Endodermal cell (in vitro differentiated cells): ENCODE data around the gene JAKMIP1. TPM values are rescaled to one million over a fixed set of nuclear protein-coding genes. Genes with fewer than 3 reads are reported as not detected.

ENCODE experiments used
- DNase-seq: peaks from one replicate; pipeline ENCODE4 v3.0.0-alpha.2; 2017
- H3K27ac ChIP-seq: 2 replicates; pipeline ENCODE4 v1.5.1; 2013; ENCODE audit warnings: mild to moderate bottlenecking, low read depth, low read length, moderate library complexity
- H3K27me3 ChIP-seq: 2 replicates; pipeline ENCODE4 v1.6.1; 2013; ENCODE audit warnings: mild to moderate bottlenecking, low read length, moderate library complexity; ENCODE audit not compliant: insufficient read depth, control insufficient read depth, poor library complexity, severe bottlenecking
- H3K36me3 ChIP-seq: 2 replicates; pipeline ENCODE4 v1.7.0; 2013; ENCODE audit warnings: mild to moderate bottlenecking, low read length, moderate library complexity; ENCODE audit not compliant: control insufficient read depth, insufficient read depth
- H3K4me1 ChIP-seq: one replicate; pipeline ENCODE4 v1.7.0; 2013; ENCODE audit warnings: low read length; ENCODE audit not compliant: control insufficient read depth, insufficient read depth
- H3K4me3 ChIP-seq: 2 replicates; pipeline ENCODE4 v1.5.1; 2013; ENCODE audit warnings: mild to moderate bottlenecking, low read length, moderate library complexity
- H3K9ac ChIP-seq: 2 replicates; pipeline ENCODE4 v1.6.1; 2013; ENCODE audit warnings: mild to moderate bottlenecking, low read length, moderate library complexity; ENCODE audit not compliant: poor library complexity, severe bottlenecking; ENCODE audit errors: extremely low read depth
- H3K9me3 ChIP-seq: 2 replicates; pipeline ENCODE4 v1.6.1; 2013; ENCODE audit warnings: mild to moderate bottlenecking, low read length, moderate library complexity; ENCODE audit not compliant: control insufficient read depth
- H3K27ac Mint-ChIP-seq: 2 replicates; pipeline ENCODE4 v1.8.0; 2020; ENCODE audit warnings: mixed read lengths
- H3K27me3 Mint-ChIP-seq: 2 replicates; pipeline ENCODE4 v1.8.0; 2021; ENCODE audit warnings: mild to moderate bottlenecking, mixed read lengths; ENCODE audit not compliant: insufficient read depth
- H3K36me3 Mint-ChIP-seq: 2 replicates; pipeline ENCODE4 v1.8.0; 2020; ENCODE audit warnings: low read depth, mixed read lengths
- H3K4me1 Mint-ChIP-seq: 2 replicates; pipeline ENCODE4 v1.8.0; 2020; ENCODE audit warnings: mixed read lengths
- H3K4me3 Mint-ChIP-seq: 2 replicates; pipeline ENCODE4 v1.8.0; 2020; ENCODE audit warnings: mild to moderate bottlenecking, moderate library complexity, mixed read lengths
- H3K9me3 Mint-ChIP-seq: 2 replicates; pipeline ENCODE4 v1.8.0; 2020; ENCODE audit warnings: mild to moderate bottlenecking, mixed read lengths
- CTCF ChIP-seq: fragments of 200-600 bp; sonication (generic); conservative IDR thresholded peaks from 2 replicates; pipeline ENCODE4 v1.5.0; 2021; ENCODE audit warnings: antibody characterized with exemption, mild to moderate bottlenecking
- WGBS, 2 experiments: methylation state at CpG; one replicate each; pipeline versions ENCODE4 v1.1.5 to v1.1.7; 2013; ENCODE audit warnings: missing lambda C conversion rate in 2 of 2, mixed read lengths in 1 of 2; ENCODE audit not compliant: insufficient coverage in 1 of 2, insufficient read length in 1 of 2; 5-methylcytosine and 5-hydroxymethylcytosine counted together
- total RNA-seq, 2 donors: library from RNA; stranded (reverse); fragmentation: NEBNext Ultra II Directional in 1 of 2; extraction: Animal tissue kit (Norgen Biotek cat#: 25700) in 1 of 2; gene quantifications; 2 replicates in 1 of 2; 3 replicates in 1 of 2; pipeline ENCODE4 v1.2.1, GENCODE V29; 2021

The JAKMIP1 gene
- total RNA-seq, 2 donors from 2014 or later: 10.4 to 11.2 TPM

- Mint-ChIP-seq H3K27ac (no peak overlapping the region), H3K27me3 (no peaks in the 10 kb centered on the region), H3K9me3 (no peaks in the 10 kb centered on the region), H3K36me3 (peaks cover 18% of the 10 kb centered on the region), H3K4me3 (no peak overlapping the region), H3K4me1 (peaks cover 25% of the 10 kb centered on the region)
- Histone ChIP-seq H3K27me3 (no peaks in the 10 kb centered on the region), H3K4me1 (peaks cover 7% of the 10 kb centered on the region), H3K9me3 (no peaks in the 10 kb centered on the region), H3K4me3 (no peak overlapping the region), H3K36me3 (peaks cover 8% of the 10 kb centered on the region), H3K27ac (no peak overlapping the region), H3K9ac (no peak overlapping the region)
- no peak for TF ChIP-seq CTCF
- 90 to 93% methylated on average over 12 of the region's 12 CpGs for WGBS, 2 experiments
- DNase-seq: peak; percentile 17
Observed at GRCh38 chr4:6113641-6114040, 86.7 kb downstream of the JAKMIP1 start.

DNA sequence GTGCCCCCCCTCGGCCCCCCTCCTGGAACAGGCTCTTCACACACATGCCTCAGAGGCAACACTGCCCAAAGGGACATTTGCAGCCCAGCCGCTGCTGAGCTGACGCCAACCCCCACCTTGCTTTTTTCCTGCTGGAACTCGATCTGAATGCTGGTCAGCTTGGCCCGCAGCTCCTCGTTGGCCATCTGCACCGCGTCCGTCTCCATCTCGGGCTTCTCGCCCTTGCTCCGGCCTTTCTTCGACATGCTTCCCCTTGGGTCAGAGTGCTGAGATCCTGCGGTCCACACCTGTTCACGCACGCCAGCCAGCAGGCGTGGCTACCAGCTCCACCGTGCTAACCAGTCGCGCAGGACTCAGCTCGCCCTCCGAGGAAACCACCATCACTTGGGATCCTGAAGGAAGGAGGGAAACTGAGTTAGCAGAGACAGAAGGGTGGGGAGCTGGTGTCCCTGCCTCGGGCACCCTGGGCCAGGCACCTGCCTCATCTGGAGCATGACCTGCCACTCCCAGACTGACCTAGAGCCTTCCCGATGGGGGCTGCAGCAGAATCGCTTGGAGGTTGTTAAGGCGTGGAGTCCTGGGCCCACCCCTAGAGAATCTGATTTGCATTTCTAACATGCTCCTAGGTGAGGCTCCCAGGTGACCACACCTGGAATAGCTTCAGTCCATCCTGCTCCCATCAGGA is 87.6 kb downstream of the JAKMIP1 start:
- Histone ChIP-seq H3K4me3 (no peak overlapping the region), H3K36me3 (peaks cover 8% of the 10 kb centered on the region), H3K9ac (no peak overlapping the region), H3K9me3 (no peaks in the 10 kb centered on the region), H3K4me1 (peaks cover 3% of the 10 kb centered on the region), H3K27me3 (no peaks in the 10 kb centered on the region), H3K27ac (no peak overlapping the region)
- DNase-seq: peak; percentile 42
- no peak overlapping the region for H3K4me3 Mint-ChIP-seq
- H3K4me1 Mint-ChIP-seq: peaks cover 19% of the 10 kb centered on the region
- WGBS, 2 experiments: 93 to 97% methylated on average over 22 to 26 of the region's 26 CpGs
- H3K9me3 Mint-ChIP-seq: no peaks in the 10 kb centered on the region
- no peaks in the 10 kb centered on the region for H3K27me3 Mint-ChIP-seq
- peaks cover 18% of the 10 kb centered on the region for H3K36me3 Mint-ChIP-seq
- TF ChIP-seq CTCF: no peak
- no peak overlapping the region for H3K27ac Mint-ChIP-seq

DNA sequence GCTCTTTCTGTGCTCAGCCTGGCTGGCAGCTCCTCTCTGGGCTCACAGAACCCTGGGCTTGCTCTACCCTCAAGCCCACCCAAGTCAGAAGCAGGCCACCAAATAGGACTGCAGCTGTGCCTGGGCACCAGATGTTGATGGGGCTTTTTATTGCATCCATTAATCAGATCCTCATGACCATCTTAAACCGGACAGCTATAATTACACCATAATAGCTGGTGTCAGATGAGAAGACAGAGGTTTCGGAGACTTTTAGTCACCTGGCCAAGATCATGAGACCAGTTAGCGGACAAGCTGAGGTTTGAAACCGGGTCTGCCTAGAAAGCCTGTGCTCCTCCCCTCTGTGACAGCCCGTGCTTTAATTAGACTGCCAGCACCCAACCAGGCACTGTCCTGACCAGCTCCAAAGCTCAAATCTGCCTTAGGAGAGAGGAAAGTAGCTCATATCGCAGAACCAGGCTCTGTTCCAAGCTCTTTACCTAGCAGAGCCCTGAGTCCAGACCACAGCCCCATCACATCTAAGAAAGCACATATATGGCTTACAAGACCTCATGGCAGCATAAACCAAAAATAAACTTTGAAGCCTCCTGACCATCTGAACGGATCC is 88.9 kb downstream of the JAKMIP1 start:
- peaks cover 16% of the 10 kb centered on the region for H3K36me3 ChIP-seq
- peaks cover 28% of the 10 kb centered on the region for H3K36me3 Mint-ChIP-seq
- no peaks in the 10 kb centered on the region for H3K27me3 Mint-ChIP-seq
- TF ChIP-seq CTCF: no peak
- H3K4me3 ChIP-seq: no peak overlapping the region
- no peak overlapping the region for H3K4me3 Mint-ChIP-seq
- H3K9me3 ChIP-seq: no peaks in the 10 kb centered on the region
- H3K27ac Mint-ChIP-seq: no peak overlapping the region
- peaks cover 9% of the 10 kb centered on the region for H3K4me1 Mint-ChIP-seq
- no peaks in the 10 kb centered on the region for H3K4me1 ChIP-seq
- peaks cover under 1% of the 10 kb centered on the region for H3K9me3 Mint-ChIP-seq
- no peak overlapping the region for H3K9ac ChIP-seq
- DNase-seq: peak; percentile 25
- WGBS, 2 experiments: 92 to 100% methylated on average over 5 to 7 of the region's 7 CpGs
- H3K27me3 ChIP-seq: no peaks in the 10 kb centered on the region
- H3K27ac ChIP-seq: no peak overlapping the region
